Gastroesophageal sphincter (tissue), 4 donors: ENCODE measurements around the gene DCC. TPM values are rescaled to one million over a fixed set of nuclear protein-coding genes. Genes with fewer than 3 reads are reported as not detected.

Experiments
- ATAC-seq: fragments of 150-250 bp; one replicate; pipeline ENCODE4 v1.9.1; 2016; ENCODE audit warnings: mild to moderate bottlenecking, moderate library complexity
- H3K27ac ChIP-seq, 4 donors: fragments of 200-600 bp; sonication (generic) in 3 of 4; 1 replicate in 3 of 4; 2 replicates in 1 of 4; pipeline ENCODE4 v1.5.1; 2016 to 2019
- H3K27me3 ChIP-seq: fragments of 200-600 bp; sonication (generic); one replicate; pipeline ENCODE4 v1.5.1; 2019
- H3K36me3 ChIP-seq, 2 donors: fragments of 200-600 bp; sonication (generic); one replicate each; pipeline ENCODE4 v1.5.1; 2019; ENCODE audit warnings: control low read depth in 1 of 2
- H3K4me1 ChIP-seq, 3 donors: fragments of 200-600 bp; sonication (generic); 1 replicate in 2 of 3; 2 replicates in 1 of 3; pipeline ENCODE4 v1.5.1; 2016 to 2019; ENCODE audit warnings: control low read depth in 2 of 3
- H3K4me3 ChIP-seq, 2 donors: fragments of 200-600 bp; sonication (generic); one replicate each; pipeline ENCODE4 v1.5.1; 2019; ENCODE audit warnings: mild to moderate bottlenecking in 1 of 2, moderate library complexity in 1 of 2
- H3K9me3 ChIP-seq, 3 donors: fragments of 200-600 bp; sonication (generic); one replicate each; pipeline ENCODE4 v1.5.1; 2017 to 2019; ENCODE audit warnings: control low read depth in 2 of 3
- EP300 ChIP-seq: sonication (generic); formaldehyde crosslinking; IDR thresholded peaks from one replicate; pipeline ENCODE4 v1.6.1; 2017; ENCODE audit warnings: antibody characterized with exemption, mild to moderate bottlenecking
- POLR2A ChIP-seq, 2 donors: fragments of 450-650 bp; IDR thresholded peaks; one replicate each; pipeline ENCODE4 v1.6.1; 2017; ENCODE audit warnings: antibody characterized with exemption in 2 of 2, mild to moderate bottlenecking in 2 of 2, moderate library complexity in 1 of 2
- POLR2AphosphoS5 ChIP-seq: sonication (generic); formaldehyde crosslinking; IDR thresholded peaks from one replicate; pipeline ENCODE4 v1.6.1; 2017; ENCODE audit warnings: antibody characterized with exemption
- WGBS, 2 donors: methylation state at CpG; one replicate each; pipeline ENCODE4 v1.1.5; 2018; ENCODE audit warnings: low coverage in 1 of 2; 5-methylcytosine and 5-hydroxymethylcytosine counted together
- total RNA-seq, 4 donors: library from RNA; depleted of rRNA; stranded (reverse); fragments of >200 nt; gene quantifications; one replicate each; pipeline ENCODE4 v1.1.0, GENCODE V29; 2016
- TF ChIP-seq, protein P1 (sequence below), 4 experiments: fragments of 200-600 bp in 2 of 4; fragments of 450-650 bp in 2 of 4; sonication (generic) in 1 of 4; IDR thresholded peaks; one replicate each; pipeline ENCODE4 v1.5.1; 2017 to 2019; ENCODE audit warnings: antibody characterized with exemption in 4 of 4, mild to moderate bottlenecking in 2 of 4, moderate library complexity in 2 of 4

DCC gene
- total RNA-seq, 4 donors from 2014 or later = 0.13 to 0.54 (median 0.47) TPM; not detected in 1

GRCh38 chr18:53018791-53019190 lies 678.8 kb downstream of the DCC start:
- H3K27ac ChIP-seq = no peak overlapping the region
- H3K9me3 ChIP-seq = no peaks in the 10 kb centered on the region
- ATAC-seq = no peak
- H3K4me1 ChIP-seq = no peaks in the 10 kb centered on the region
- H3K27me3 ChIP-seq = no peaks in the 10 kb centered on the region
- WGBS, 2 donors = 59 to 66% methylated on average over 2 of the region's 2 CpGs
- no peaks in the 10 kb centered on the region for H3K36me3 ChIP-seq
- no peak for TF ChIP-seq EP300
- no peak for TF ChIP-seq POLR2AphosphoS5
- TF ChIP-seq, protein P1, sequence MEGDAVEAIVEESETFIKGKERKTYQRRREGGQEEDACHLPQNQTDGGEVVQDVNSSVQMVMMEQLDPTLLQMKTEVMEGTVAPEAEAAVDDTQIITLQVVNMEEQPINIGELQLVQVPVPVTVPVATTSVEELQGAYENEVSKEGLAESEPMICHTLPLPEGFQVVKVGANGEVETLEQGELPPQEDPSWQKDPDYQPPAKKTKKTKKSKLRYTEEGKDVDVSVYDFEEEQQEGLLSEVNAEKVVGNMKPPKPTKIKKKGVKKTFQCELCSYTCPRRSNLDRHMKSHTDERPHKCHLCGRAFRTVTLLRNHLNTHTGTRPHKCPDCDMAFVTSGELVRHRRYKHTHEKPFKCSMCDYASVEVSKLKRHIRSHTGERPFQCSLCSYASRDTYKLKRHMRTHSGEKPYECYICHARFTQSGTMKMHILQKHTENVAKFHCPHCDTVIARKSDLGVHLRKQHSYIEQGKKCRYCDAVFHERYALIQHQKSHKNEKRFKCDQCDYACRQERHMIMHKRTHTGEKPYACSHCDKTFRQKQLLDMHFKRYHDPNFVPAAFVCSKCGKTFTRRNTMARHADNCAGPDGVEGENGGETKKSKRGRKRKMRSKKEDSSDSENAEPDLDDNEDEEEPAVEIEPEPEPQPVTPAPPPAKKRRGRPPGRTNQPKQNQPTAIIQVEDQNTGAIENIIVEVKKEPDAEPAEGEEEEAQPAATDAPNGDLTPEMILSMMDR (IDR thresholded peaks at IDR 0.05) = no peak
- TF ChIP-seq POLR2A (IDR thresholded peaks at IDR 0.05) = no peak
- no peak overlapping the region for H3K4me3 ChIP-seq

DNA sequence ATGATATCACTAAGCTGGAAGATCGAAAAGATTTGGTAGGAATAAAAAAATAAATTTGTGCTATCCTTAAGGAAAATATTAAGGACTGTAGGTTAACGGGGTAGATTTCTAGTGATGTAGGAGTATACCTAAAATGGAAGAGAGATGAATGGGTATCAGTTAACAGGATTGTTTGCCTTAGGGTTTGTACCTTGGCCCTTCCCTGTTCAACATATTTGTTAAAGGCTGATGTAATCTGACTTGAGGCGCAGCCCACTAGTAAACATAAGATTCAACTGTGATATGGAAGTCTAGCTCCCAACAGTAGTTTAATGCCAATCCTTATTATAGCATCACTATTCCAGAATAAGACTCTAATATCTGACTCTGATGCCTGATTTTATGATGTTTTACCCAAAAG lies 685.2 kb downstream of the DCC start:
- TF ChIP-seq POLR2AphosphoS5 = no peak
- TF ChIP-seq, protein P1 (IDR thresholded peaks at IDR 0.05) = no peak
- no peak for TF ChIP-seq EP300
- TF ChIP-seq POLR2A (IDR thresholded peaks at IDR 0.05) = no peak
- Histone ChIP-seq H3K36me3 (no peaks in the 10 kb centered on the region), H3K4me3 (no peak overlapping the region), H3K4me1 (no peaks in the 10 kb centered on the region), H3K27me3 (no peaks in the 10 kb centered on the region), H3K9me3 (no peaks in the 10 kb centered on the region), H3K27ac (no peak overlapping the region)
- ATAC-seq = no peak
- WGBS, 2 donors = 71 to 84% methylated on average over 2 to 3 of the region's 3 CpGs

- Histone ChIP-seq H3K27ac (no peak overlapping the region), H3K36me3 (no peaks in the 10 kb centered on the region), H3K27me3 (no peaks in the 10 kb centered on the region), H3K4me3 (no peak overlapping the region), H3K9me3 (no peaks in the 10 kb centered on the region), H3K4me1 (no peaks in the 10 kb centered on the region)
- WGBS, 2 donors = 20 to 93% methylated on average over 1 of the region's 1 CpG
- no peak for ATAC-seq
- TF ChIP-seq EP300 (no peak), POLR2A (IDR thresholded peaks at IDR 0.05) (no peak), POLR2AphosphoS5 (no peak)
- TF ChIP-seq, protein P1 (IDR thresholded peaks at IDR 0.05) = no peak
These were observed 688.6 kb downstream of the DCC start for GRCh38 chr18:53028565-53028964.

- WGBS, 2 donors = 96 to 100% methylated on average over 2 to 3 of the region's 3 CpGs
These were observed 693.1 kb downstream of the DCC start for GRCh38 chr18:53033128-53033527.

GRCh38 chr18:53038608-53039007 lies 698.6 kb downstream of the DCC start:
- Histone ChIP-seq H3K27ac (no peak overlapping the region), H3K36me3 (no peaks in the 10 kb centered on the region), H3K4me1 (no peaks in the 10 kb centered on the region), H3K4me3 (no peak overlapping the region), H3K9me3 (peaks cover 0 to 6% (median 0%) of the 10 kb centered on the region in 3 donors), H3K27me3 (no peaks in the 10 kb centered on the region)
- ATAC-seq = no peak
- no peak for TF ChIP-seq POLR2A (IDR thresholded peaks at IDR 0.05)
- TF ChIP-seq, protein P1 (IDR thresholded peaks at IDR 0.05) = no peak
- no peak for TF ChIP-seq POLR2AphosphoS5
- no peak for TF ChIP-seq EP300

More at GRCh38 chr18:53033128-53033527, 693.1 kb downstream of the DCC start:
- TF ChIP-seq POLR2AphosphoS5 (no peak), EP300 (no peak), POLR2A (IDR thresholded peaks at IDR 0.05) (no peak)
- TF ChIP-seq, protein P1 (IDR thresholded peaks at IDR 0.05) = no peak
- Histone ChIP-seq H3K4me3 (no peak overlapping the region), H3K27ac (no peak overlapping the region), H3K4me1 (no peaks in the 10 kb centered on the region), H3K36me3 (no peaks in the 10 kb centered on the region), H3K27me3 (no peaks in the 10 kb centered on the region), H3K9me3 (no peaks in the 10 kb centered on the region)
- ATAC-seq = no peak
